ENCODE data around the gene USB1.
A peak's percentile ranks its signal among the peaks of the same experiment; 100 is the strongest.

USB1 gene

GRCh38 chr16:58020628-58021521 is 19.7 kb downstream of the USB1 start:
- DNase-seq, result no peak

DNA sequence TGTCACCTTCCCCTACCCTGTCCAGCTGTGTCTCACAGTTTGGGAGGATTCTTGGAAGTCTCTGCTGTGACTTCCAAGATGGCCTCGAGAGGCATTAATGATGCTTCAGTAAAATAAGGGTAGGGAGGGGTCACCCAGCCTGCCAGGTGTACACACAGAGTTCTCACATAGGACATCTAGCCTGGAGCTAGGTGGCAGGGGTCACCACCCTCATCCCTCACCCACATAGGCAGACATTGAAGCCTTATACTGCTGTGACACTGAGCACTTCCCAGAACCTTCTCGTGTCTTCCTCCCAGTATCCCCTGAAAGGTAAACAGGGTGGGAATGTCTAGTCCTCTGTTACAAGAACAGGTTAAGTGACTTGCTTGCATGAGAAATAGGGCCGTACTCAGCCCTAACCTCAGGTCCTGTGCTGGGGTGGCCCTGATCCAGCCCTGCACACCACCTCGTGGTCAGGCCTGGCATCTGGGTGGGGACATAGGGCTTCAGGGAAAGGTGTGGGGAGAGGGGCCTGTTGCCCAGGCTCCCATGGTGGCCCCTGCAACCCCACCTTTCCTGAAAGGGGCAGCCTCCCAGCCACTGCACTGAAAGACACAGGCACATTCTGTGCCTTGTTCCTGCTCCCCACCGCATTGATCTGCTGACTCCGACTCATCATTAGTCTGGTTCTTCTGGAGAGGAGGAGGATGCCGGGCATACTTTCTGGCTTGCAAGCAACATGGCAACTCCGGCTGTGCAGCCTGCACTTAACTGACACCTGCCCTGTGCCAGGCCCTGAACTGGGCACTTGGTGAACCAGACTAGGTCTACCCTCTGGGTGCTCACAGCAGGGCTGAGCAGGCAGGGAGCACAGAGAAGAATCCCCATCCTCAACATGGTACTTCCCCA is 20.7 kb downstream of the USB1 start:
- DNase-seq, result no peak

DNA sequence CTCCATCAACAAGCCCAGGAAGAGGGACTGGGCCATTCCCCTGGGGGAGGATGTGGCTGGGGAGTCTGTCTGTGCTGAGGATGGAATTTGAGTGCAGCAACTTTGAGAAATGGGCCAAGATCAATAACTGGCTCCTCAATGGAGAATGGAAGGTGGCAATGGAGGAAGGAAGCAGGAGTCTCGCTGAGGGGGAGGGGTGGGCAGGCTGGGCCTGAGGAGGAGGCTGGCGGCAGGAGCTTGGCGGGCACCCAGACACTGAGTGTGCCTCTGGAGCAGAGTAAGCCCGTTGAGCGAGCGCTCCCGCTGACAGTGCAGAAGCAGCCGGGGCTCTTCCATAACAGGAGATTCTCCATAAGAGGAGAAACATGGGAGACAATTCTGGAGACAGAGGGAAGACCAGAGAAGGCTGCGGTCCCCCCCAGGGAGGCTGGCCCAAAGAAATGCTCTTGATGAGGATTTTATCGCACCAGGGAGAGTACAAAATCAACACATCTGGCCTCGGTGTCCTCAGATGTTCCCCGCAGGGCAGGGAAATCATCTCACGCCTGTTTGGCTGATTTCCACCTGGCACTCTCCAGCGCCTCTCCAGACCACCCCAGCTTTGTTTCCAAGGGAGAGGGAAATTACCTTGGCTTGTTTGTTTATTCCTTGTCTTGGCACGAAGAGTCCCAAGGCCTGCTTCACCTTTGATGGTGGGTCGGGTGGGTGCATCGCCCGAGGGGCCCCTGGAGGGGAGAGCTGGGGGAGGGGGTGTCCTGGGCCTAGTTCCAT is 21.6 kb downstream of the USB1 start:
- peak; percentile 71 for DNase-seq

GRCh38 chr16:58024486-58025350 is 23.5 kb downstream of the USB1 start:
- DNase-seq, result no peak

GRCh38 chr16:58025351-58026138 is 24.3 kb downstream of the USB1 start, which contains the start of gene MMP15:
Gene MMP15, plus strand, starts transcription at chr16:58025754. Its CDS starts 597 bp downstream, at chr16:58026351.
- no peak for DNase-seq

DNA sequence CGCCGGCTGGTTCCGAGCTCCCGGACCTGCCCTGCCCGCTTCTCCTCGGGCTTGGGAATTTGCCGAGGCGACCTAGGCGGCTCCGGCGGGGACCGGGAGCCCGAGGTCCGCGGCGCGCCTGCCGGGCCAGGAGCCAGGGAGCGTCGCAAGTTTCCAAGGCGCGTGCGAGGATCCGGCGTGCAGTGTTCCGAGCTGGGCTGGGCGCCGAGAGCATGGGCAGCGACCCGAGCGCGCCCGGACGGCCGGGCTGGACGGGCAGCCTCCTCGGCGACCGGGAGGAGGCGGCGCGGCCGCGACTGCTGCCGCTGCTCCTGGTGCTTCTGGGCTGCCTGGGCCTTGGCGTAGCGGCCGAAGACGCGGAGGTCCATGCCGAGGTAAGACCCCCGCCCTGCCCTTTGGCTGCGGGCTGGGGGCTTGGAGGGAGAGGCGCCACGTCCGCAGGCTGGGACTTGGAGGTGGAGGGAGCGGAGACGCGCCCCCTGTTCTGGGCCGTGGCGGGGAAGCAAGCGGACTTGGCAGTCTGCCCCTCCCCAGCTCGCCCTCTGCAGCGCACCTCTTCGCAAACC is 25.0 kb downstream of the USB1 start:
- DNase-seq, result peak; percentile 8

DNA sequence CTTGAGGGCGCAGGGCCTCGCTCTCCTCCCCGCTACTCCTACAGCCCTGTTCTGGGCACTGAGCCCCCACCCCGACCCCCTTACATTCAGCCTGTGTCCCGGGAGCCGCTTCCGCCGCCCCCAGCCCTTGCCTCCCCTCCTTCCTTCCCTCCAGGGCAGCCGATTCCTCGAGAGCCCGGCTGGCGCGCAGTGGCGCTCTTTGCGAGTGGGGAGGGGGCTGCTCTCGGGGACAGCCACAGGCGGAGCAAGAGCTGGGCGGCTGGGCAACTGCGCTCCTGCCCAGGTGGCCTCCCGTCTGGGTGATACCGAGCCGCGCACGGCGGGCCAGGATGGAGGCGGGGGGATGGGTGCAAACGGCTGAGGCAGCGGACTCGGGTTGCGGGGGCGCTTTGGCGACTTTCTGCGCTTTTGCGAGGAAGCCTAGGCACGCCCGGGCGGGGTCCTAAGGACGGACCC is 25.5 kb downstream of the USB1 start:
- no peak for DNase-seq

DNA sequence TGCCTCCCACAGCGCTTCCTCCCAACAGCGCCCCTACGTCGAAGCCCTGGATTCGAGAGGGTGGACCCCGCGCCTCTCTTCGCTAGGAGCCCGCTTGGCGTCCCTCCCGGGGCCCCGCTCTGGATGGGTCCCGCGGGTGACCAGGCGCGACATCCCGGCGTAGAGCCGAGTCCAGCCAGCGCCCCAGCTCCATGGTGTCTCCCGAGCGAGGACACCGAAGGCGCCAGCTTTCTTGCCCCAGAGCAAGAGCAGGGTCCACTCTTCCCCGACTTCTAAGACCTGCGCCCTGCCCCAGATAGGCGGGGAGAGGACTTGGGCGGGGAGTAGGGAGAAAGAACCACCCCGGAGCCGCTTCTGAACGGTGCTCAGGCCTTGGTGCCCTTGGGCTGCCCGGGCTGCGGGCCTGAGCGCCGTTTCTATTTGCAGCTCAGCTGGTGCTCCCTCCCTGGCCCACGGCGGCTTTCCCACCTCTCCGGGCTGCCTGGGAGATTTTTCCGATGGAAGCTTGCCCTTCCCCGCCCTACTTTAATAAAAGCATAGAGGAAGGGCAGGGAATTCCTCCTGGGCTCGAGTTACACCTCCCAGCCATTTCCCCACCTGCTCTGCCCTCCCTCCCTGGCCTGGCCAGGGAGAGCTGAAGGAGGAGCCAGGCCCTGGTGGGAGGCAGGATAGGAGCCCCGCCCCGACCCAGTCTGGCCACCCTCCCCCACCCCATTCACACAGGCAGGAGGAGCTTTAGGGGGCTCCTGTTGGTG is 26.1 kb downstream of the USB1 start:
- DNase-seq, result peak; percentile 52

DNA sequence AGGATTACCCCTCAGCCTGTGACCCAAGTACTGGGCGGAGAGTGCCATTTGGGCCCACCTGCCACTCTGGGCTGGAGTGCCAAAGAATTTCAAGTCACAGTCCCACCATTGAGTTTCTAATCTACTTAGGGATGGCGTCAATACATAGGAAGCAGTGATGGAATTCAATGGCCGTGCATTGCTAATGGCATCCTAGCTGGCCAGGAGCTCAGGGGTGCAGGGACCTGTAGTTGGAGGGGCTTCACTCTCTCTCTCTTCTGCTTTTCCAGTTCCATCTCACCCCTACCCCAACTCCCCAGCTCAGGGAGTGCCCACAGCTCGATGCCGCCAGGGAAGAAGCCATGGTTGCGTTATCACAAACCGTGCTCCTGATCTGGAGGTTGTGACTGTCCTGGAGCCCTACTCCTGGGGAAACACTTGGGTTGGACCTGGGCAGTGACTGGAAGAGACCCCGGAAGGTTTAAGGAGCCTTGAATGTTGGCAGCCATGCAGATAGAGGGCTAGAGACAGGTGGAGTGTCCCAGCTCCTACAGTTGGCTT is 26.8 kb downstream of the USB1 start:
- DNase-seq, result no peak

DNA sequence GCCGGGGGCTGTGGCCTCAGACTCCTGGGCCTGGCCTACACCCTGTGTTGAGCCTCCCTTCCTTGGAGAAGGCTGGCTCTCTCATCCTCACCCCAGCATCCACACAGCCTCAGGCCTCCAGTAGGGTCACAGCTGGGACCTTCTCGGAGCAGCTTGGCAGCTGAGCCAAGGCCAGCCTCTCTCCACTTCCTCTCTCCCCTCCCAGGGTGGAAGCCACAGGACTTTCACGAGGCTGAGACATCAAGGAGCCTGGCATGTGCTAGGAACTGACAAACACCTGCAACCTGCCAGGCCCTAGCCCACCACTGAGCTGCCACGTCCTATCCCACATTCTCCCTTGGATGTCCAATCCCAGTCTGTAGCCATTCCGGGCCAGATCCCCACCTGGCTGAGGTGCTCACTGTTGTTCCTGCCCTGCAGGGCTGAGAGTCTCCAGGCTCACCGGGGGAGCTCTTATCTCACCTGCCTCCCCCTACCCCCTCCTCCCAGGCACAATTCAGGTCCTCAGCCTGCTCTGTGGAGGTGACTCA is 27.4 kb downstream of the USB1 start:
- DNase-seq, result no peak

DNA sequence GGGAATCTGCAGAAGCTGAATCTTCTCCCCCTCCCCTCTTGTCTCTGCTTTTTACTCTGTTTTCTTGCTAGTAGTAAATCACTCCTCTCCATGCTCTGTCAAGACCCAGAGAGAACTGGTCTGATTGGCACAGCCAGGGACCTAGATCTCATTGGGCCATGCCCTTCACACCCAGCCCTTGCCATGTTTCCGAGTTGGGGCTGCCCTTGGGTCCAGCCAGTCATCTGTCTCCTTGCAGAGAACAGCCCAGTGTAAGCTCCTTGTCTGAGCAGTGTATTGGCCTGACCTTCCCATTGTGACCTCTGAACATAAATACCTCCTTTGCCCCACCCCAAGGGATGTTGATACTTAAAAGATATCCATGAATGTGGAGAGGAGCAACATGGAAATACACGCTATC is 28.2 kb downstream of the USB1 start:
- no peak for DNase-seq

DNA sequence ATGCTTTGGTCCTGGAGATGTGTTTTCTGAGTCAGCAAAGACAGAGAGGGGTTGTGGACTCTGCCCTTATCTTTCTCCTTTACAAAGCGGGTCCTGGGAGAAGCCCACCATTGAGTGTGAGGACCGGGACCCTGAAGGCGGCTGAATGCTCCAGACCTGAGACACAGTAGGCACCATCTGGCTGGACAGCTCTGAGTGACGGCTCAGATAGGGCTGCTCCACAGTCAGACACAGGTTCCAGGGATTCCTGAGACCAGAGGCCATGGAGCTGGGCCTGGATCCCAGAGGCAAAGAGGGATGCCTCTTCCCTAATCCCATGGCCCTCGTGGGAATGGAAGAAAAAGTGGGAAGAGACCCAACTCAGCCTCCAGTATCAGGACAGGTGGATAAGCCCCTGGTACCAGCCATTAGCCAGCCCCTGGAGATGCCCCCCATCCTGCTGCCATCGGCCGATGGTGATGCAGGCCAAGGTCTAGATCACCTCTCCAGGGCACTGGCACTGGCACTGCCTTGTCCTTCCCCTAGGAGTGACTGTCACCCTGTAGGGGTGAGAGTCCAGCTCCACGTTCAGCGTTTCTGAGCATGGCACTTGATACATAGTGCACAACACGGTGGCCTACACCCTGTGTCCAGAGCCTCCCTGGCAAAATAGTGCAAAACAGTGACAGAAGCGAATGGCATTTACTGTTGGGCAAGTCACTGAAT is 29.1 kb downstream of the USB1 start:
- DNase-seq, result no peak

DNA sequence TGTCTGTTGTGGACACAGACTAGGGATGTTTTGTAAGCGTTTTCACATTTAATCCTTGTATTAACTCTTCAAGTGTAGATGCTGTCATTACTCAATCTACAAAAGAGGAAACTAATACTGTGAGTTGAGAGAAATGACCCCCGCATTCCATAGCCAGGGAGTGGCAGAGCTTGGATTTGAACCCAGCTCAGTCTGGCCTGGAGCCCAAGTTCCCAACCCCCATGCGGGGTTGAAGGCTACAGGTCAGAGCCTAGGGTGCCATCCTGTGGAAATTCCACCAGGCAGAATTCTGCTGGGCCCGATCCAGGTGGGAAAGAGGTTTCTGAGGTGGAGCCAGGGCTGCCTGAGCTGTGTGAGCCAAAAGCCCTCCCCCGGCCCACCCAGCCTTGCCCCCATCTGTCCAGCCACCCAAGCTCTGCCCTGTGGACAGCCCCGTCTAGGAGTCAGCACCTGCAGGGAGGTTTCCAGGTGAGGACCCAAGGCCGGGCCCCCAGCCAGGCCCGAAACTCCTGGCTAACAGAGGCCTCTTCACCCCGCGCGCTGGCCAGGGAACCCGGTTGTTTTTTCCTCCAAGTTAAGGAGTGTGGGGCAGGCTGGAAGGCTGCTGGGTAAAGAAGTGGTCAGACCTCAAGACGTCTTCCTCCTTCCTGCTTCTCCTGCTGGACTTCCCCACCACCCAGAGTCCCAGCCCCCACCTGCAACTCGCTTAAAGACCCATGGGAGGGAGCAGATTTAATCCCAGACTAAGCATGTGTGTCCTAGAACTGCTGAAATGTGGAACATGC is 30.0 kb downstream of the USB1 start:
- DNase-seq, result no peak

DNA sequence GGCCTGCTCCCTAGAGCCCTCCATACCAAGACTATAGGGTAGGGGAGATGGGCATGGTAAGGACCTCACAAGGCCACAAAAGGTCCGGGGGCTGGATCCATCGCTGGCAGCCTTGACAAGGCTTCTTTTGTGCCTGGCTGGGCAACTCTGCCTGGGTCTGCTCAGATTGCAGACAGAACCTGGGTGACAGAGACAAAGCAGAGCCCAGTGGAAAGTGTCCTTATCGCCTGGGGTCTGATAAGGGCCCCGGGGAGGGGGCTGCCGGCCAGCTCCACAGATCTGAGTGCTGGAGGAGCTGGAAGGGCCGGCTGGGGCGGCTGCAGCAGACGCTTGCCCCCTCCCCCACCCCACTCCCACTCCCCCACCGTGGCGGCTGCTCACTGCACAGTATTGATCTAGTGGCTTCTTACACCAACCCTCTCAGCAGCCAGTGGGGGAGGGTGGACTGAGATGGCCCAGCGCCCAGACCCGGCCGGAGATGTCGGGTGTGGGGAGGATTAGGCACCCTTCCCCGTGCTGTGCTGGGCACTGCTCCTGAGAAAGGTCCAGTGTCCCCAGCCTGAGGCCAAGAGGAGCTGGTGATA is 31.6 kb downstream of the USB1 start:
- DNase-seq, result no peak

- DNase-seq, result no peak
Measured at GRCh38 chr16:58034128-58034685, 33.0 kb downstream of the USB1 start.

DNA sequence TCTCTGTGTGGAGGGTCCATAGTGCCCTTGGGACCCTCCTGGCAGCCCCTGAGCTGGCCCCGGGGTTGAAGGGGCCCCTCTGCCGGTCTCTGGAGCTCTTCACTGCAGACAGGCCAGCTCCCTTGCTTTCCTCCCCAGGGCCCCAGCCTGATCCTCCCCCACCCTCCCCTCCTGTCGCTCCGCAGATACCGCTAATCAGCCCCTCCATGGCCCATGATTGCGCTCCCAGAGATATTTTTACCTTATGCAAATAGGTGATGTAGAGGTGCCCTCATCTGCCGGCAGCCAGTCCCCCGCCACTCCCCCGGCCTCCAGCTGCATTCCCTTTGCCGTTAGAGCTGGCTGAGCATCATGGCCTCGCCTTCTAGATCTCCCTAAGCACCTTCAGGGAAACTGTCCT is 33.6 kb downstream of the USB1 start:
- DNase-seq, result no peak
